Kidney (tissue), 14 donors: ENCODE measurements around the gene KRT222. TPM values are rescaled to one million over a fixed set of nuclear protein-coding genes. Genes with fewer than 3 reads are reported as not detected.
A peak's percentile ranks its signal among the peaks of the same experiment; 100 is the strongest.

ENCODE experiments used
- DNase-seq, 5 donors: peaks; one replicate each; pipeline ENCODE4 v3.0.0-alpha.2; 2013 to 2020
- FAIRE-seq: peaks from 2 replicates; lab custom pipeline; 2012; peaks lifted over from hg19 to GRCh38; lab: Jason Lieb, UNC
- H3K27ac ChIP-seq, 2 donors: one replicate each; pipeline ENCODE4 v1.7.0; 2013; ENCODE audit warnings: low read depth in 2 of 2, low read length in 2 of 2, inconsistent platforms in 1 of 2
- H3K27me3 ChIP-seq: one replicate; pipeline ENCODE4 v1.7.1; 2013; ENCODE audit warnings: low read length, inconsistent platforms; ENCODE audit not compliant: control insufficient read depth, insufficient read depth
- H3K36me3 ChIP-seq, 3 donors: one replicate each; pipeline versions ENCODE4 v1.7.0 to v1.7.1; 2013; ENCODE audit warnings: low read length in 3 of 3, control low read depth in 1 of 3, inconsistent platforms in 1 of 3; ENCODE audit not compliant: insufficient read depth in 3 of 3, control insufficient read depth in 2 of 3
- H3K4me1 ChIP-seq, 3 donors: one replicate each; pipeline versions ENCODE4 v1.7.0 to v1.7.1; 2013; ENCODE audit warnings: low read length in 3 of 3, inconsistent platforms in 1 of 3, low read depth in 1 of 3; ENCODE audit not compliant: control insufficient read depth in 2 of 3, insufficient read depth in 2 of 3
- H3K4me3 ChIP-seq, 3 donors: one replicate each; pipeline versions ENCODE4 v1.7.0 to v1.8.1; 2013; ENCODE audit warnings: low read length in 3 of 3, control low read depth in 1 of 3, inconsistent platforms in 1 of 3
- H3K9ac ChIP-seq, 3 donors: one replicate each; pipeline versions ENCODE4 v1.7.0 to v1.7.1; 2013; ENCODE audit warnings: low read length in 3 of 3, control low read depth in 1 of 3, inconsistent platforms in 1 of 3
- H3K9me3 ChIP-seq, 3 donors: one replicate each; pipeline versions ENCODE4 v1.7.0 to v1.7.1; 2013; ENCODE audit warnings: low read length in 3 of 3, control low read depth in 1 of 3, inconsistent platforms in 1 of 3; ENCODE audit not compliant: control insufficient read depth in 2 of 3, insufficient read depth in 1 of 3
- CTCF ChIP-seq: IDR thresholded peaks from 3 replicates; pipeline ENCODE4 v1.5.1; 2012; ENCODE audit warnings: mild to moderate bottlenecking, moderate library complexity, borderline replicate concordance; ENCODE audit not compliant: insufficient read depth; ENCODE audit errors: extremely low read depth
- intact Hi-C: fragments of 100-400 bp; cut with DNase I; formaldehyde crosslinking; loops from one replicate; pipeline ENCODE4 v1.11.1; 2022
- polyA plus RNA-seq: library from polyadenylated mRNA; stranded (reverse); fragments of 350-450 nt; fragmentation: Illumina TruSeq; extraction: RNeasy Lipid Tissue Mini Kit (QIAGEN cat#74804); gene quantifications from one replicate; pipeline ENCODE4 v1.2.3, GENCODE V29; 2014; ENCODE audit warnings: low read depth, low replicate concordance; ENCODE audit not compliant: insufficient read depth
- total RNA-seq: library from RNA; stranded (reverse); fragmentation: NEBNext Ultra II Directional; extraction: Animal tissue kit (Norgen Biotek cat#: 25700); gene quantifications from one replicate; pipeline ENCODE4 v1.2.1, GENCODE V29; 2021
- donor health status: control.
- donor health status: control.
- donor health status: control.
- donor health status: control.
- donor health status: control.
- donor health status: DM: yes; HTN: yes; CAD: no.
- donor health status: Normal renal cell carcinoma (clear cell type).

KRT222 gene
- total and polyA plus RNA-seq, 2 donors from 2014 or later, result 1.2 to 6.6 TPM

- H3K4me1 ChIP-seq, result peaks cover 0 to 24% (median 5%) of the 10 kb centered on the region in 3 donors
- intact Hi-C loops, result no loop called here
- DNase-seq (no peak), FAIRE-seq (no peak)
- peak overlapping the region; percentile 95 to 100 (median 97) for H3K9ac ChIP-seq
- H3K27ac ChIP-seq, result peak overlapping the region; percentile 97
- peak overlapping the region; percentile 94 to 99 (median 96) for H3K4me3 ChIP-seq
- TF ChIP-seq CTCF, result no peak
- H3K9me3 ChIP-seq, result no peaks in the 10 kb centered on the region
- H3K36me3 ChIP-seq, result peaks cover 0 to 6% (median 0%) of the 10 kb centered on the region in 3 donors
- no peaks in the 10 kb centered on the region for H3K27me3 ChIP-seq
Measured at GRCh38 chr17:40648384-40648968, 16.5 kb downstream of the KRT222 start.

DNA sequence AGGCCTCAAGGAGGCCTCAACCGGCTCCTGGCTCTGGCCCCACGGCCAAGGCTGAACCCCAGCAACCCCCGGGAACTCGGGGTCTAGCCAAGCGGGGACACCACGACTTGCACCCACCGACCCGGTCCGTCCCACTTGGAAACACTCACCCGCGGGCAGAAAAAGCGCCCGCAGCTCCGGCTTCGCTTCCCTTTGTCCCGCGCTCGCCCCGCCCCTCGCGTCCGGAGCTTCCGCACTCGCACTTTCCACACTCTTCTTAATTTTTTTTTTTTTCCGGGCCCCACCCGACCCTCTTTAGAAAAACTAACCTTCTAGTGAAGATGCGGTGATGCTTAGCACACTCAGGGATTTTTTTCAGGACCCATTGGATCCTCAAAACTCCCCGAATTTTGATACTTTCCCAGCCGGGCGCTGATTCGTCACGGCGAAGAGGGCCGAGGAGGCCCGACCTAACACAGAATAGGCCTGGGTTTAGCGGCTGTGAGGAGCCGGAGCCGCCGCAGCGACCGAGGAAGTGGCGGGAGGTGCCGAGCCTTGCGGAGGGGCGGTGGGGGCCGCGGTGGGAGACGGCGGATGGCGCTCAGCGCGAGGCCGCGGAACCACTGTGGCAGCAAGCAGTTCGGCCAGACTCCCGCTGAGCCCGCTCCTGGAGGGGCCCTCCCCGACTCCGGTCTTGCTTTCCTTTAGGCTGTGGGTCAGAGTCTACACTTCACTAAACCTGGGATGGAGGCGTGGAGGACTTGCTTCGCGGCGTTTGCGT lies 17.2 kb downstream of the KRT222 start, which contains the start of gene SMARCE1:
Gene SMARCE1, minus strand, starts transcription at position 195 of the 760 bp plus-strand sequence. CDS start 2,016 bp downstream, outside the sequence.
- intact Hi-C loops, result no loop called here
- no peak for TF ChIP-seq CTCF
- Histone ChIP-seq H3K36me3 (peaks cover 0 to 12% (median 0%) of the 10 kb centered on the region in 3 donors), H3K9ac (peak within 1 kb of the TSS; percentile 95 to 100 (median 97)), H3K4me3 (peak within 1 kb of the TSS; percentile 94 to 99 (median 96)), H3K9me3 (no peaks in the 10 kb centered on the region), H3K27me3 (no peaks in the 10 kb centered on the region), H3K27ac (peak within 1 kb of the TSS; percentile 97), H3K4me1 (peaks cover 0 to 24% (median 5%) of the 10 kb centered on the region in 3 donors)
- DNase-seq (peak; percentile 87 to 92 (median 89)), FAIRE-seq (no peak)

- FAIRE-seq (no peak), DNase-seq (peak in 3 of 5 donors; percentile 22 to 61 (median 47))
- H3K9me3 ChIP-seq, result no peaks in the 10 kb centered on the region
- TF ChIP-seq CTCF, result no peak
- no peaks in the 10 kb centered on the region for H3K27me3 ChIP-seq
- intact Hi-C loops, result no loop called here
- H3K4me3 ChIP-seq, result peak overlapping the region; percentile 94 to 99 (median 96)
- H3K4me1 ChIP-seq, result peaks cover 0 to 24% (median 5%) of the 10 kb centered on the region in 3 donors
- peak overlapping the region; percentile 95 to 100 (median 97) for H3K9ac ChIP-seq
- peak overlapping the region; percentile 97 for H3K27ac ChIP-seq
- H3K36me3 ChIP-seq, result peaks cover 0 to 15% (median 7%) of the 10 kb centered on the region in 3 donors
Measured at GRCh38 chr17:40646791-40647623, 18.0 kb downstream of the KRT222 start.
